Measurements from ENCODE around the gene TPRN.

The TPRN gene

GRCh38 chr9:137170486-137171148 is 29.9 kb downstream of the TPRN start:
- DNase-seq, result no peak

GRCh38 chr9:137169896-137170358 is 30.6 kb downstream of the TPRN start, which contains the start of gene LRRC26:
LRRC26 (minus strand) TSS chr9:137170051; CDS start chr9:137169943, 108 bp downstream.
- DNase-seq, result no peak

- peak; percentile 83 for DNase-seq
These were observed 31.4 kb downstream of the TPRN start for GRCh38 chr9:137168904-137169856.

GRCh38 chr9:137168573-137168903 is 32.0 kb downstream of the TPRN start:
- DNase-seq, result no peak

GRCh38 chr9:137167747-137168572 is 32.6 kb downstream of the TPRN start:
- peak; percentile 60 for DNase-seq

GRCh38 chr9:137167277-137167746 is 33.2 kb downstream of the TPRN start:
- no peak for DNase-seq

- no peak for DNase-seq
These were observed 33.9 kb downstream of the TPRN start for GRCh38 chr9:137166380-137167229.

- no peak for DNase-seq
These were observed 35.2 kb downstream of the TPRN start for GRCh38 chr9:137165250-137165836.

GRCh38 chr9:137164370-137165249 is 35.9 kb downstream of the TPRN start:
- DNase-seq, result no peak

GRCh38 chr9:137163805-137164204 is 36.7 kb downstream of the TPRN start:
- DNase-seq, result no peak

GRCh38 chr9:137163365-137163715 is 37.2 kb downstream of the TPRN start:
- no peak for DNase-seq

GRCh38 chr9:137162505-137163364 is 37.8 kb downstream of the TPRN start:
- peak; percentile 25 for DNase-seq

- no peak for DNase-seq
These were observed 38.7 kb downstream of the TPRN start for GRCh38 chr9:137161558-137162486.

- peak; percentile 65 for DNase-seq
These were observed 39.6 kb downstream of the TPRN start for GRCh38 chr9:137160716-137161557.

- no peak for DNase-seq
These were observed 40.5 kb downstream of the TPRN start for GRCh38 chr9:137160054-137160425.

GRCh38 chr9:137159105-137160053 is 41.2 kb downstream of the TPRN start:
- DNase-seq, result no peak
